HG02938 (cell line): Measurements from ENCODE around the gene ZNF662.
"Not testable (repeated sequence)": the region's sequence is repeated elsewhere in the genome, so short reads cannot be mapped to it uniquely, and the experiment has no call there.

ENCODE experiments used
- ATAC-seq: cut with Tn5 transposase; IDR thresholded peaks from one replicate; pipeline ENCODE4 v1.9.1; 2021; ENCODE audit warnings: mild to moderate bottlenecking, moderate library complexity; ENCODE audit not compliant: unreplicated experiment

The ZNF662 gene

GRCh38 chr3:42906070-42906847 lies at the start of gene ZNF662:
Gene ZNF662 (plus strand): TSS chr3:42906142. CDS start chr3:42908115, 1,973 bp downstream.
- no peak for ATAC-seq

GRCh38 chr3:42856544-42856943 lies 49.4 kb upstream of the ZNF662 start:
- ATAC-seq, result no peak

- ATAC-seq, result no peak
Observed at GRCh38 chr3:42864321-42864950, 41.5 kb upstream of the ZNF662 start.

- no peak for ATAC-seq
Observed at GRCh38 chr3:42865256-42865655, 40.7 kb upstream of the ZNF662 start.

- ATAC-seq, result no peak
Observed at GRCh38 chr3:42867138-42867537, 38.8 kb upstream of the ZNF662 start.

- ATAC-seq, result no peak
Observed at GRCh38 chr3:42868841-42869240, 37.1 kb upstream of the ZNF662 start.

GRCh38 chr3:42871592-42872196 lies 34.2 kb upstream of the ZNF662 start:
- no peak for ATAC-seq

- no peak for ATAC-seq
Observed at GRCh38 chr3:42872718-42873117, 33.2 kb upstream of the ZNF662 start.

- ATAC-seq, result no peak
Observed at GRCh38 chr3:42873221-42873982, 32.5 kb upstream of the ZNF662 start.

- ATAC-seq, result no peak
Observed at GRCh38 chr3:42874749-42875148, 31.2 kb upstream of the ZNF662 start.

- no peak for ATAC-seq
Observed at GRCh38 chr3:42875325-42876151, 30.4 kb upstream of the ZNF662 start, which contains the start of gene CYP8B1. Gene CYP8B1 (minus strand): TSS chr3:42875879. CDS start chr3:42875816, 63 bp downstream.

GRCh38 chr3:42876401-42876800 lies 29.5 kb upstream of the ZNF662 start:
- no peak for ATAC-seq

GRCh38 chr3:42876940-42877720 lies 28.8 kb upstream of the ZNF662 start:
- no peak for ATAC-seq

- no peak for ATAC-seq
Observed at GRCh38 chr3:42877881-42878280, 28.1 kb upstream of the ZNF662 start.

- ATAC-seq, result no peak
Observed at GRCh38 chr3:42880183-42880582, 25.8 kb upstream of the ZNF662 start.

- ATAC-seq, result peak; percentile 96
Observed at GRCh38 chr3:42880601-42881451, 25.1 kb upstream of the ZNF662 start.

- not testable (repeated sequence) for ATAC-seq
Observed at GRCh38 chr3:42883251-42883930, 22.6 kb upstream of the ZNF662 start.

- ATAC-seq, result no peak
Observed at GRCh38 chr3:42884324-42884723, 21.6 kb upstream of the ZNF662 start.
